EH (cell line): ENCODE data around the gene SLC4A11.
"Not testable (repeated sequence)": the region's sequence is repeated elsewhere in the genome, so short reads cannot be mapped to it uniquely, and the experiment has no call there.

Source experiments
- DNase-seq: peaks from one replicate; pipeline ENCODE4 v3.0.0-alpha.2; 2015; ENCODE audit warnings: low read depth

SLC4A11 gene

GRCh38 chr20:3227936-3228749 is 10.8 kb downstream of the SLC4A11 start:
- DNase-seq = no peak

GRCh38 chr20:3227506-3227905 is 11.5 kb downstream of the SLC4A11 start:
- DNase-seq = no peak

- DNase-seq = no peak
Observed at GRCh38 chr20:3226864-3227263, 12.1 kb downstream of the SLC4A11 start.

- DNase-seq = no peak
Observed at GRCh38 chr20:3226093-3226492, 12.9 kb downstream of the SLC4A11 start.

- DNase-seq = no peak
Observed at GRCh38 chr20:3224681-3225421, 14.1 kb downstream of the SLC4A11 start.

- no peak for DNase-seq
Observed at GRCh38 chr20:3223994-3224680, 14.9 kb downstream of the SLC4A11 start.

- DNase-seq = no peak
Observed at GRCh38 chr20:3223651-3223993, 15.4 kb downstream of the SLC4A11 start.

- no peak for DNase-seq
Observed at GRCh38 chr20:3222635-3223600, 16.1 kb downstream of the SLC4A11 start.

GRCh38 chr20:3221398-3222226 is 17.4 kb downstream of the SLC4A11 start:
- no peak for DNase-seq

- DNase-seq = peak; percentile 34
Observed at GRCh38 chr20:3218307-3218988, 20.5 kb downstream of the SLC4A11 start.

- not testable (repeated sequence) for DNase-seq
Observed at GRCh38 chr20:3215359-3215917, 23.6 kb downstream of the SLC4A11 start.

- no peak for DNase-seq
Observed at GRCh38 chr20:3213226-3213625, 25.8 kb downstream of the SLC4A11 start.

GRCh38 chr20:3210346-3210745 is 28.6 kb downstream of the SLC4A11 start:
- DNase-seq = no peak

GRCh38 chr20:3209946-3210317 is 29.1 kb downstream of the SLC4A11 start:
- DNase-seq = peak; percentile 27

GRCh38 chr20:3209257-3209945 is 29.6 kb downstream of the SLC4A11 start, which contains the start of gene ITPA:
Gene ITPA, plus strand, starts transcription at chr20:3209498. Its CDS starts 54 bp downstream, at chr20:3209552.
- peak; percentile 62 for DNase-seq

- peak; percentile 18 for DNase-seq
Observed at GRCh38 chr20:3208786-3209256, 30.2 kb downstream of the SLC4A11 start.

- DNase-seq = peak; percentile 84
Observed at GRCh38 chr20:3204124-3204794, 34.7 kb downstream of the SLC4A11 start, which contains the start of gene DDRGK1. Gene DDRGK1, minus strand, starts transcription at chr20:3204682. Its CDS starts 55 bp downstream, at chr20:3204627.
